ENCODE data around the gene CRYL1.

Gene CRYL1

GRCh38 chr13:20494656-20495055 is 31.0 kb downstream of the CRYL1 start:
- no peak for DNase-seq (ENCODE audit: low spot score)

DNA sequence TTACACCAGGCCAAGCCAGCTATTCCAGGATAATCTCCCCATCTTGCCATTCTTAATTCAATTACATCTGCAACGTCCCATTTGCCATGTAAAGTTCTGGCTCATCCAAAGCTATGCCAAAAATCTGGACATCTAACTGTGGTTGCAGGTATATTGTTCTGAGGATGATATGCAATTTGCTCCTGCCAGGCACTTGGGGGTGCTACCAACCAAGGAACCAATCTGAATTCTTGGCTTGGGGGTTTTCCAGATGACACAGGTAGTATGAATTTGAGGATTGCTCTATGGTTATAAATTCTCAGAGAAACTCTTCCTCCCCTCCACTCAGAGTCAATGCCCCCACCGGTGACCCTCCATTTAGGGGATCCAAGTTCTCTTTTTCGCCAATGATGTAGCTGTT is 33.0 kb downstream of the CRYL1 start:
- peak; percentile 44 for DNase-seq (ENCODE audit: low spot score)

GRCh38 chr13:20491926-20492435 is 33.7 kb downstream of the CRYL1 start:
- no peak for DNase-seq (ENCODE audit: low spot score)

- DNase-seq (ENCODE audit: low spot score), result no peak
These were observed 36.4 kb downstream of the CRYL1 start for GRCh38 chr13:20489185-20489820.

DNA sequence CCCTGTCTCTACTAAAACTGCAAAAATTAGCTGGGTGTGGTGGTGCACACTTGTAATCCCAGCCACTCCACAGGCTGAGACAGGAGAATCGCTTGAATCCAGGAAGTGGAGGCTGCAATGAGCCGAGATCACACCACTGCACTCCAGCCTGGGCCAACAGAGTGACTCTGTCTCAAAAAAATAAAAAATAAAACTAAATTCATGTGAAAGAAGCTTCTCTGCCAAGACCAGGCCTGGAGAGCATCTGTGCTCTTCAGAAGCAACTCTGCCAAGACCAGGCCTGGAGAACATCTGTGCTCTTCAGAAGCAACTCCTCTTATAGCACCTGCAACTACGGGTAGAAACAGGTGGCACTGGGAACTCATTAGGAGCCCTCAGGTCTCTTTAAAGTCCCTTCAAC is 37.7 kb downstream of the CRYL1 start:
- no peak for DNase-seq (ENCODE audit: low spot score)

GRCh38 chr13:20482787-20483186 is 42.9 kb downstream of the CRYL1 start:
- DNase-seq (ENCODE audit: low spot score), result no peak

DNA sequence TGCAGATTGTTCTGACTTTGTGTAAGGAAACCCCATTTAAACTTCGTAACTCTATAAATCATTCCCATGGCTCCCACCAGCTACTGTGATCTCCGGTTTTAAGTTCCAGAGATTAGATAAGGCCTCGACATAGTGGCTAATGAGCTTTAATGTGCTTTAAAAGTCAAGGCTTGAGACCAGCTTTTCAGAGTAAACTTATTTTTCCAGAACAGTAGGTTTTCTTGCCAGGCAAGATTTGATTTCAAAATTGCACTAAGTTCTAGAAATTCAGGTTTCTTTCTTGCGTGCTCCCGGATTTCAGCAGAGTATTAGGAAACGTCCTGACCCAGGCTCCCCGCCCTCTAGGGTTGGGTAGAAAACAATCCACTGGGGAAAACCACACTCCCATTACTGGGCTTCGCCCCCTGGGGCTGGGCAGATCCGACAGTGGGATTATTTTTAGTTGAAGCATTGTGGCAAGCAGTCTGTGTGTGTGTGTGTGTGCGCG is 43.3 kb downstream of the CRYL1 start:
- DNase-seq (ENCODE audit: low spot score), result no peak

DNA sequence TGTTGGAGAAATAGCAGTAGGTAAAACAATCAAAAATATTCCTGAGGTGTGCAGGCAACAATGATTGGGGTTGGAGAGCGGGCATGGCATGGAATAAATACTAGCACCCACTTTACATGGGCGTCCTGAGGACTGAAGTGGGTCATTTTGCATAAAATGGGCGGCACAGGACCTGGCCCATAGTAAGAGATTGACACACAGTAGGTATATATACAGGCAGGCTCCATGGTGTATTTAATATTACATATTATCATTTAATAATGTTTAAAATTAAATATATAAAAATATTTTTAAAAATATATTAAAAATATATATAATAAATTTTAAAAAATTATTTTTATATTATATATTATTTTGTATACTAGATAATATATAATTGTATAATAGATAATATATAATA is 48.3 kb downstream of the CRYL1 start:
- no peak for DNase-seq (ENCODE audit: low spot score)

GRCh38 chr13:20475927-20476691 is 49.5 kb downstream of the CRYL1 start:
- DNase-seq (ENCODE audit: low spot score), result no peak

- no peak for DNase-seq (ENCODE audit: low spot score)
These were observed 51.1 kb downstream of the CRYL1 start for GRCh38 chr13:20474515-20474914.

GRCh38 chr13:20473888-20474287 is 51.8 kb downstream of the CRYL1 start:
- DNase-seq (ENCODE audit: low spot score), result no peak

- peak; percentile 33 for DNase-seq (ENCODE audit: low spot score)
These were observed 52.5 kb downstream of the CRYL1 start for GRCh38 chr13:20473139-20473538.

GRCh38 chr13:20472531-20472930 is 53.1 kb downstream of the CRYL1 start:
- DNase-seq (ENCODE audit: low spot score), result no peak

DNA sequence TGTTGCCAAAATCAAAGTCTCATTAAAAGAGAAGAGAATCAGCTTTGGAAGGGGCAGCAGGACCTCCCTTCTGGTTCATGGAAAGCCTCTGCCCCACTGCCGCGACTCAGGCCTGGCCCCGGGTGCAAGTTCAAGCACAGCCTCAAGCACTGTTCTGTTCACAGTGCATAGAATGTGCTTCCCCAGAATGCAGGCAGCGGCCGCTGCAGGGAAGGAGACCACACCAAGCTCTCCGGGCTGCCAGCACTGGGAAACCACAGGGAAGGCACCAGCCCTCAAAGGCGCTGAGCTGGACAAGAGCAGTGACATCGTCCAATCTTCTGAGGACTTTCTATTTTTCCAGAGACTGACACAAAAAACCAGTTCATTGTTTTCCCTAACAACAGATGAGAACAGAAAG is 55.5 kb downstream of the CRYL1 start:
- no peak for DNase-seq (ENCODE audit: low spot score)

DNA sequence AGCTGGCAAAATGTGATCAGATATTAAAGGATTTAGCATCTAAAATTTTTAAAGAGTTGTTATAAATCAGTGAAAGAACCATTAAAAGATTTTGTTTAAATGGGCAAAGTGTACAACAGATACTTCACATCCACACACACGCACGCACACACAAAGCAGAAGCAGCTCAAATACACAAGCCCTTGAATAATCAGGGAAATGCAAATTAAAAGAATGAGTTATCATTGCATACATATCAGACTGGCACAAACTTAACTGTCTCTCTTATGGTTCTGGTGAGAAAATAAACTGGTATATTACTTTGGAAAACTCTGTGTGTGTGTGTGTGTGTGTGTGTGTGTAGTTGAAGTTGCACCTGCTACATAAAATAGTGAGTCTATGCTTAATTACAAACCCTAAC is 59.3 kb downstream of the CRYL1 start:
- DNase-seq (ENCODE audit: low spot score), result no peak

DNA sequence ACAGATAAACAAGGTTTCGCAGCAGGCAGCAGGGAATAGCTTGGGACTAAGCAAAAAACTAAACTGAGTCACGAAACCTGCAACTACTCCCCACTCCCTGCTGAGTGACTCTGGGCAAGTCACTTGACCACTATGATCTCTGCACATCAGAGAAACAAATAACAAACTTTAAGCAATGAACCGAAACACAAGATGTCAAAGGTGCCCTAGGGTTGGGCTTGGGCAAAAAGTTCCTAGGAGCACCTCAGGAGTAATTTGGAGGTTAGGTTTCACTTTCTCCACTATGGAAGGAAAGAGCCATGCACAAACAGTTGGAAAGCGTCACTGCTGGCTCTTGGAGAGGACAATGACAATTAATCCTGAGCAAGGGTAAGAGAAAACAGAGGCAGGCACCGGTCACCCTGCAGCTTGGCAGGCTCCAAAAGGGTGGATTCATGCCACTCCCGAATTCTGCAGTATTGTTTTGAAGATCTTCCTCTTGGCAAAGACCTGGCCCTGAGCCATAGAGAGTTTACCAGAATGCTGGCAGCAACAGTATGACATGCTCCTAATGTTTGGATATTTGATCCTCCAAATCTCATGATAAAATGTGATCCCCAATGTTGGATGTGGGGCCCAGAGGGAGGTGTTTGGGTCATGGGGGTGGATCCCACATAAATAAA is 60.3 kb downstream of the CRYL1 start:
- no peak for DNase-seq (ENCODE audit: low spot score)

DNA sequence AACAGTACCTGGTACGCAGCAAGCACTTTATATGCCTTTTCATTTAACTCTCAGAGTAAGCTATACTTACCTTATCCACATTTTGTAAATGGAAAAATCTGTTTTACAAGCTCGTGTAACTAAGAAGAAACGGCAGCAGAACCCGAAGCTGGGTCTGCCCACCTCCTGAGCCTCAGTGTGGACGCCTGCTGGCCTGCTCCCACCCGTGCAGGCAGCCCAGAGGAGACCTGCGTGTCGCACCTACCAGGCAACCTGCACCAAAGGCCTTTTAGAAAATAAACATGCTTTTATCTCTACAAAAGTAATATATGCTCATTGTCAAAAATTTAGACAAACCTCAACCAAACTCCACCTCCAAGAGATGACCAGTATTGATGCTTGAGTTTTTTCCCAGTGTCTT is 62.7 kb downstream of the CRYL1 start:
- no peak for DNase-seq (ENCODE audit: low spot score)

- DNase-seq (ENCODE audit: low spot score), result no peak
These were observed 63.1 kb downstream of the CRYL1 start for GRCh38 chr13:20462533-20462915.

DNA sequence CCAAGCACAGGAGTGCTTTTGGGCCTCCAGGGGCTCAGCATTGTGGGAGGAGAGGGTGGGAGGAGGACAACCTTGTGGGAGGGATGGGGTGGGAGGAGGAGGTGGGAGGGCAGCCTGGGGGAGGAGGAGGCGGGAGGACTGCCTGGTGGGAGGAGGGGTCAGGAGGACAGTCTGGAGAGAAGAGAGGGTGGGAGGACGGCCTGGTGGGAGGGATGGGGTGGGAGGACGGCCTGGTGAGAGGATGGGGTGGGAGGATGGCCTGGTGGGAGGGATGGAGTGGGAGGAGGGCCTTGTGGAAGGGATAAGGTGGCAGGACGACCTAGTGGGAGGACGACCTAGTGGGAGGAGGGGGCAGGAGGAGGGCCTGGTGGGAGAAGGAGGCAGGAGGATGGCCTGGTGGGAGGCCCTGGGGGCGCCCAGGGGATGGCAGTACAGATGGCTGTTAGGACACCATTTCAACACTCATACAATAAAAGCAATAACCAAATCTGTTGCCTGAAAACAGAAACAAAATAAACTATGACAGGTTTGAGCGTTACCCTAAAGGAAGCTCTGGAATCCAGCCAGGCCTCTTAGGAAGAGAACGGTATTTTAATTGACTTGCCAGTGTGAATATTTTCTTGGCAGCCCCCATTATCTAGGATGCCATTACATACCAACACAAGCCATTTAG is 63.7 kb downstream of the CRYL1 start:
- no peak for DNase-seq (ENCODE audit: low spot score)

DNA sequence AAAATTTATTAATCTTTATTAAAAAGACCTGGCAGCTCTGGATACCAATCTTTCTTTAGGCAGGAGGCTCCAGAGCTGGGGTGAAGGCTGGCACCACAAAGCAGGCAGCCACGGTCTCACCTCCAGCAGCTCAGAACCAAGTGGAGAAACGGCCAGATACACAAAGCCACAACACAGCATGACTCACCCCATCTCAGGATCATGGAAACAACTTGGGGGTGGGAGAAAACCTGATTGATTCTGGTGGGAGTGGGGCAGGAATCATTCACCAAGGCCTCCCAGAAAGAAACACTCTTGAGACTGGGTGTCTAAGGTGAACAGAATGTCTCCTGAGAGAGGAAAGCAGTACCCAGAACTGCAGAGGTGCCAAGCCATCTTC is 64.2 kb downstream of the CRYL1 start:
- peak; percentile 29 for DNase-seq (ENCODE audit: low spot score)

GRCh38 chr13:20460761-20461160 is 64.9 kb downstream of the CRYL1 start:
- no peak for DNase-seq (ENCODE audit: low spot score)

DNA sequence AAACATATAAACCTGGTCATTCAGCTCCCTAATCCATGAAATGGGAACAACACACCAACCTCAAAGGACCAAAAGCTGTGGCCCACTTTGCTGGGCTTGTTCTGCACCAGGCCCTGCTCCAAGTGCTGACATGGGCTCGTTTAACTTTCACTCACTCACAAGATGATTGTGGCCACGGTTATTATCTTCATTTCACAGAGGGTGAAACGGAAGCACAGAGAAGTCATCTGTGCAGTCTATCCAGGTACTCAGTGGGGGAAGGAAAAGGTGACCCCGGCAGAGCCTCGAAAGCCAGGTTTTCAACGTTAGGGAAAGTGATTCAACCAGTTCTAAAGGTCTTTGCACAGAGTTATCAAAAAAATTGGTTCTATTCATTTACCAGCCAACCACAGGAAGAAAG is 68.0 kb downstream of the CRYL1 start:
- no peak for DNase-seq (ENCODE audit: low spot score)

DNA sequence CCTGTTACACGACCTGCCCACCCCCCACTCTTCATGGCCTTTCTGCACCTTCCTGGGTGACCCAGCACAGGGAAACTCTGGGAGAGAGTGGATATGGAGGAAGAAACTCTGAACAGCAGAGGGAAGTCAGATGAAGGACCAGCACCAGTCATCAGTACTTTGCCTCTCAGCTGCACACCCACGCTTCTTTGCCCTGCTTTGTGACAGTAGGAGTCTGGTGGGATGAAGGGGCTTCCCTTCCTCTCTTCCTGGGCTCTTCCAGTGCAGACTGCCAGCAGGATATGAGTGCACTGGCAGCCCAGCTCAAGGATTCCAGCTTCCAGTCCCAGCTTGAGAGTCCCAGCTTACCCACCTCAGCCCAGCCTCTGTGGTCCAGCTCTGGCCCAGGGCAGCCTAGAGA is 68.9 kb downstream of the CRYL1 start:
- no peak for DNase-seq (ENCODE audit: low spot score)

All from AG08396 (cell line).